ENCODE results near the gene ETS2.

GRCh38 chr21:38790059-38790458 is 15.7 kb upstream of the ETS2 start:
- TF ChIP-seq EZH2 (IDR thresholded peaks at IDR 0.05; ENCODE audit: borderline replicate concordance, insufficient read depth, low read depth, low read length, poor library complexity, severe bottlenecking) (no peak), CTCF (IDR thresholded peaks at IDR 0.05) (no peak)
